ENCODE data around the gene KRT26.

- TF ChIP-seq TCF7L2 (IDR thresholded peaks at IDR 0.05; ENCODE audit: borderline replicate concordance, low read depth, low read length) (no peak), REST (tag by site-specific recombination; IDR thresholded peaks at IDR 0.05) (no peak), CTCF (tag by site-specific recombination; IDR thresholded peaks at IDR 0.05) (no peak), ZNF112 (tag by site-specific recombination; IDR thresholded peaks at IDR 0.05) (no peak), ZNF274 (IDR thresholded peaks at IDR 0.05; ENCODE audit: low read length) (no peak), ZNF274 (tag by site-specific recombination; IDR thresholded peaks at IDR 0.05; ENCODE audit: borderline replicate concordance) (no peak), ZBTB44 (tag by site-specific recombination; IDR thresholded peaks at IDR 0.05) (no peak), MYNN (tag by site-specific recombination; IDR thresholded peaks at IDR 0.05; ENCODE audit: borderline replicate concordance) (no peak), ZBTB8A (tag by site-specific recombination; IDR thresholded peaks at IDR 0.05) (no peak), KLF8 (tag by site-specific recombination; IDR thresholded peaks at IDR 0.05) (no peak), ZNF362 (tag by site-specific recombination; IDR thresholded peaks at IDR 0.05) (no peak), ZNF548 (tag by site-specific recombination; IDR thresholded peaks at IDR 0.05) (no peak), ZNF747 (tag by site-specific recombination; IDR thresholded peaks at IDR 0.05) (no peak)
Observed at GRCh38 chr17:40796846-40797245, 24.8 kb upstream of the KRT26 start.

All from HEK293 (cell line).